Purkinje cell (primary cell): Measurements from ENCODE around the gene ZNF780B. TPM values are rescaled to one million over a fixed set of nuclear protein-coding genes. Genes with fewer than 3 reads are reported as not detected.

ENCODE experiments used
- polyA plus RNA-seq: library from polyadenylated mRNA; unstranded; fragments of >200 nt; fragmentation: Nextera tagmentation; gene quantifications from 2 replicates; pipeline ENCODE4 v1.2.1, GENCODE V29; 2014

The ZNF780B gene
- polyA plus RNA-seq, result 4.0 and 10.3 TPM in 2 replicates

GRCh38 chr19:40055832-40056504 lies at the start of gene ZNF780B:
ZNF780B (minus strand) TSS chr19:40056231; CDS start chr19:40050332, 5,899 bp downstream.

GRCh38 chr19:40090241-40091204 lies 34.5 kb upstream of the ZNF780B start, which contains the start of gene ZNF780A:
ZNF780A (minus strand) TSS chr19:40090943; CDS start chr19:40084753, 6,190 bp downstream.

GRCh38 chr19:39996811-39997637 lies 59.0 kb downstream of the ZNF780B start, which contains the start of gene ZNF546:
ZNF546 (plus strand) TSS chr19:39997060; CDS start chr19:39998327, 1,267 bp downstream.

Other genes with a start within 250 kb of the ZNF780B start
- gene DYRK1B, start 222.1 kb downstream of the ZNF780B start, polyA plus RNA-seq, result not detected in 2 replicates
- 30.2 and 31.6 TPM in 2 replicates for gene FBL, start 209.9 kb downstream of the ZNF780B start, polyA plus RNA-seq
- gene FCGBP, start 121.6 kb downstream of the ZNF780B start, polyA plus RNA-seq, result 0.03 TPM in 1 of 2 replicates, not detected in the other
- 56.1 and 88.5 TPM in 2 replicates for gene PSMC4, start 85.1 kb downstream of the ZNF780B start, polyA plus RNA-seq
- gene ZNF546, start 59.2 kb downstream of the ZNF780B start, polyA plus RNA-seq, result 2.0 and 3.6 TPM in 2 replicates
- 2.2 and 9.3 TPM in 2 replicates for gene ZNF780A, start 34.7 kb upstream of the ZNF780B start, polyA plus RNA-seq
- gene MAP3K10, start 135.2 kb upstream of the ZNF780B start, polyA plus RNA-seq, result not detected in 2 replicates
- 1.6 and 14.9 TPM in 2 replicates for gene TTC9B, start 162.2 kb upstream of the ZNF780B start, polyA plus RNA-seq
- gene CCNP, start 170.5 kb upstream of the ZNF780B start, polyA plus RNA-seq, result 0.73 TPM in 1 of 2 replicates, not detected in the other
- 1.6 and 2.2 TPM in 2 replicates for gene AKT2, start 229.1 kb upstream of the ZNF780B start, polyA plus RNA-seq